ENCODE measurements around the gene H3-3A. TPM values are rescaled to one million over a fixed set of nuclear protein-coding genes. Genes with fewer than 3 reads are reported as not detected.

The H3-3A gene
- polyA plus RNA-seq, 4 donors = 697 to 1,257 (median 934) TPM

DNA sequence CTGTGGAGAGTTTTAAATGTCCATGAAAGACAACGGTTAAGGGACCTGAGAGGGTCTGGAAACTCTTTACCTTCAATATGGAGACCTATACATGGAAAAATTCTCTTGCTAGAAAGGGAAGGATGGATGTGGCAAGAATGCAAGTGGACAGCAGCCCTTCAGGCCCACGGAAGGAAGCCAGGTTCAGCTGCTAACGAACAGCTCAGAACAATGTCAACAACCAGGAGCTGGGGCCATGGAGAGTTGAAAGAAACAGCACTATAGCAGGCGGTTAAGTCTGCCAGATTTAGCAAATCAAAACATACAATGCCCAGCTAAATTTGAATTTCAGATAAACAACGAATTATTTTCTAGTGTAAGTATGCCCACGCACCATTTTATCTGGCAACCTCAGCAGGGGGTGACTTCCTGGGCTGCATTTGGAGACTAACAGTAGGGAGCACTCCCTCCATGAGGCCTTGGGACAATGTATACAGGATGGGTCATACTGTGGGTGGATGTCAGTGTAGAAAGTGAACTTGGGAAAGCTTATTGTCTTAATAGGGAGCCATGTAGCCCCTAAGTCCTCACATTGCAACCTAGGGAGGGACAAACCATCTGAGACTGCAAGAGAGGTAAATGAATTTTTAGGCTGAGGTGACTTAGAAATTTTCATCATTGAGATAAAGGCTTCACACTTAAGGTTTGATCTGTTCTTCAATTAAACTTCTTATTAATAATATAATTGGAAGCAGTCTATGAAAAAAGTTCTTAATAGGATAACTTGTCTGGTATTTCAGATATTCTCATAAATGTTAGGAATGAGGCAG, 7.8 kb upstream of the H3-3A start:
- no peak for FAIRE-seq
- Histone ChIP-seq H3K4me3 (ENCODE audit: low read depth in 1 of 3, low read length in 3 of 3) (no peak overlapping the region), H3K27ac (ENCODE audit: low read depth in 1 of 3, low read length in 2 of 3) (no peak overlapping the region), H3K27me3 (ENCODE audit: control insufficient read depth in 3 of 3, insufficient read depth in 3 of 3, low read length in 3 of 3) (no peaks in the 10 kb centered on the region), H3K36me3 (ENCODE audit: control insufficient read depth in 3 of 3, insufficient read depth in 2 of 3, low read depth in 1 of 3, low read length in 3 of 3) (peaks cover 0 to 3% (median 2%) of the 10 kb centered on the region in 3 donors), H3K4me1 (ENCODE audit: control insufficient read depth in 3 of 3, insufficient read depth in 2 of 3, low read depth in 1 of 3, low read length in 2 of 3) (no peaks in the 10 kb centered on the region), H3K9me3 (ENCODE audit: control insufficient read depth in 2 of 2, insufficient read depth in 1 of 2, low read depth in 1 of 2, low read length in 1 of 2) (no peaks in the 10 kb centered on the region)
- WGBS, 3 donors = 61 to 80% (median 80%) methylated on average over 6 of the region's 6 CpGs
- no peak for DNase-seq

DNA sequence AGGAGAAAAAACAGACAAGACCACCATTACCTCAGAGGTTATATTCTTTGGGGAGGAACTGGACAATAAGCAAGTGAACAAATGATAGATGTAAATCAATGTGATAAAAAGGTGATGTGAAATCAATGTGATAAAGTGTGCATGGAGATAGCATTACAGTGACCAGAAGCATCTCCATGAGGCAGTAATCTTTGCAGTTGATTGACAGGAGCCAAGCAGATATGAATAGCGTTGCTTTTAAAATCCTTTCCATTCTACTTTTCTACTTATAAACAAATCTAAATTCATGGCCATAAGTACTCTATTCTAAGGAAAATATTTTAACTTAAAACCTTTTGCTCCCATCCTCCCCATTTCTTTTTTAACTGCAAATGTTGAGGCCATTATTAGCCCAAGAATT, 2.8 kb upstream of the H3-3A start:
- DNase-seq (no peak), FAIRE-seq (no peak)
- WGBS, 3 donors = 96 to 100% (median 98%) methylated on average over 1 of the region's 1 CpG
- Histone ChIP-seq H3K27me3 (ENCODE audit: control insufficient read depth in 3 of 3, insufficient read depth in 3 of 3, low read length in 3 of 3) (no peaks in the 10 kb centered on the region), H3K4me3 (ENCODE audit: low read depth in 1 of 3, low read length in 3 of 3) (no peak overlapping the region), H3K4me1 (ENCODE audit: control insufficient read depth in 3 of 3, insufficient read depth in 2 of 3, low read depth in 1 of 3, low read length in 2 of 3) (peaks cover 0 to 6% (median 0%) of the 10 kb centered on the region in 3 donors), H3K9me3 (ENCODE audit: control insufficient read depth in 2 of 2, insufficient read depth in 1 of 2, low read depth in 1 of 2, low read length in 1 of 2) (no peaks in the 10 kb centered on the region), H3K27ac (ENCODE audit: low read depth in 1 of 3, low read length in 2 of 3) (no peak overlapping the region), H3K36me3 (ENCODE audit: control insufficient read depth in 3 of 3, insufficient read depth in 2 of 3, low read depth in 1 of 3, low read length in 3 of 3) (peaks cover 0 to 3% (median 2%) of the 10 kb centered on the region in 3 donors)

DNA sequence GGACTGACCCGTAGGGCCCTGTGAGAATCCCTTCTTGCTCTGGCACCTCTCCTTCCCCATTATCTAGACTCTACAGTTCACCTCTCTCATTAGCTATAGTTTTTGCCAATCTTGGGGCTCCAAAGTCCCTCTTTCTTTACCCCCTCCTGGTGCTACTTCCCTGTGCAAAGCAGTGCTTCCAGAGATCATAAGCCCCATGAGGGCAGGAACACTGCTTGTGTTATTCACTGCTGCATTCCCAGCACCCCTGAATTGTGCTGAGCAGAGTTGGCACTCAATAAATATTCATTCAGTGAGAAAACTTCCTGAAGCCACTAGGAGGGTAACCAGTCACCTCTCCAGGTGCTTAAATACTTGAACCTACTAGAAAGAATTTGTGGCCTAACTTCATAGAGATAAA, 2.1 kb upstream of the H3-3A start:
- Histone ChIP-seq H3K4me1 (ENCODE audit: control insufficient read depth in 3 of 3, insufficient read depth in 2 of 3, low read depth in 1 of 3, low read length in 2 of 3) (peaks cover 0 to 9% (median 2%) of the 10 kb centered on the region in 3 donors), H3K27me3 (ENCODE audit: control insufficient read depth in 3 of 3, insufficient read depth in 3 of 3, low read length in 3 of 3) (no peaks in the 10 kb centered on the region), H3K4me3 (ENCODE audit: low read depth in 1 of 3, low read length in 3 of 3) (no peak overlapping the region), H3K36me3 (ENCODE audit: control insufficient read depth in 3 of 3, insufficient read depth in 2 of 3, low read depth in 1 of 3, low read length in 3 of 3) (peaks cover 0 to 3% (median 2%) of the 10 kb centered on the region in 3 donors), H3K27ac (ENCODE audit: low read depth in 1 of 3, low read length in 2 of 3) (peak overlapping the region in 1 of 3 donors; percentile 96), H3K9me3 (ENCODE audit: control insufficient read depth in 2 of 2, insufficient read depth in 1 of 2, low read depth in 1 of 2, low read length in 1 of 2) (no peaks in the 10 kb centered on the region)
- WGBS, 3 donors = 95 to 100% (median 100%) methylated on average over 1 of the region's 1 CpG
- FAIRE-seq = no peak
- DNase-seq = no peak

DNA sequence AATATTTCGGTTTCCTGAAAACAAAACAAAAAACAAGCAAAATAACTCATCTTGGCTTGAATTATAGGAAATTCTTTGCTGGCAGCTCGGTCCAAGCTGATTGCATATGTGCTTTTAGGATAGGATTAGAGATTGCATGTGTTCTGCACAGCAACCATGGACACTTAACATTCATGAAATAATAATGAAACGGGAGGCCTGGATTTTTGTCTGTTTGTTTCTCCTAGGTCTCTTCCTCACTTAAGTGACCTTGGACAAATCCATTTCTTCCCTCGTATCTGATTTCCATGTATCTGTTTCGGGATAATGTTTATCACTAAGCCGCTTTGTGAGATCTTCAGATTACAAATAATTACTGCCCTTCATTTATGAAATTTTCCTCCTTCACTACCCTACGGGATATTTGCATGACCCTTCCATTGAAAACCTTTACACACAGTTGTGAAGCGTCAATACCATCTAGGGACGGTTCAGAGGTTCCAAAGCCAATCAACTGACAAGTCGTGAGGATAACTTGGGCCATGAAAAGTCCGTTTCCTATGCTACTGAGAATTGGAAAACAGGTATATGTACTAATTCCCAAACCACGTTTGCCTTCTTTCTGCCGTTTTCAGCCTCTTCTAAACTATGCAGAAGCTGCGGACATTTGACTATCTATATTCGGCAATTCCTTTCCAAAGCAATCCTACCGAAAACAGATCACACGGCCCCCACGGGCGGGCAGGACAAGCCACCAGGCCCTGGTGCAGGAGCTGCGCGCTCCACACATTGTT, 1.3 kb upstream of the H3-3A start:
- Histone ChIP-seq H3K36me3 (ENCODE audit: control insufficient read depth in 3 of 3, insufficient read depth in 2 of 3, low read depth in 1 of 3, low read length in 3 of 3) (peaks cover 4 to 5% (median 5%) of the 10 kb centered on the region in 3 donors), H3K9me3 (ENCODE audit: control insufficient read depth in 2 of 2, insufficient read depth in 1 of 2, low read depth in 1 of 2, low read length in 1 of 2) (no peaks in the 10 kb centered on the region), H3K27ac (ENCODE audit: low read depth in 1 of 3, low read length in 2 of 3) (peak overlapping the region; percentile 96 to 100 (median 98)), H3K27me3 (ENCODE audit: control insufficient read depth in 3 of 3, insufficient read depth in 3 of 3, low read length in 3 of 3) (no peaks in the 10 kb centered on the region), H3K4me3 (ENCODE audit: low read depth in 1 of 3, low read length in 3 of 3) (peak overlapping the region; percentile 64 to 95 (median 65)), H3K4me1 (ENCODE audit: control insufficient read depth in 3 of 3, insufficient read depth in 2 of 3, low read depth in 1 of 3, low read length in 2 of 3) (peaks cover 0 to 12% (median 5%) of the 10 kb centered on the region in 3 donors)
- FAIRE-seq = no peak
- DNase-seq = peak; percentile 11 to 37
- WGBS, 3 donors = 9 to 14% (median 14%) methylated on average over 21 of the region's 21 CpGs

DNA sequence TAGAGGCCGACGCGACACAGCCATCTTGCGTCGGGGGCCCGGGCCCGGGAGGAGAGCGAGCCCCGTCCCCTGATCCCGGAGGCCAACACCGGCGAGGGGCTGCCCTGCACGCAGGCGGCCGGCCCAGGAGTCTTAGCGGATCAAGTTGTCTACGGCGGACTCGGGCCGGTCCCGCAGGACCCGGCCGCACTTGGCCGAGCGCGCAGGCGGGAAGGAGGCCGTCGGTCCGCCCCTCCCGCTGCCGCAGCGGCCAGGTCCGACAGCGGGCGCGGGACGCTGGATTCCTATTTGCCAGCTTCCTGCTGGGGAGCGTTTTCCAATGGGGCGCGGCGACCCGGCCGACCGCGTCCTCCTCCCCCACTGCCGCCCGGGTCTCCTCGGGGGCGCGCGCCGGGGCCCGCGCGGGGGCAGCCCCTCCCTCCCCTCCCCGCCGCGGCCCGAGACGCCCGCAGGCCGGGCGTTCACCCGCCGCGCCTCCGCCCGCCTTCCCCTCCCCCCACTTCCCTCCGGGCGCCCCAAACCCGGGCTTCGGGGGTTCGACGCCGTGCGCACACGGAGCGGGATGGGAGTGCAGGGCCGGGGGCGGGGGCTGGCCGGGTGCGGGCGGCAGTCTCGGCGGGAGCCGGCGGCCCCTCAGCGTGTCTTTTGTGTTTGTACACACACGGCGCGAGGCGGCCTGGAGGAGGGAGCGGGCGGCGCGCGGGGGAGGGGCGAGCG, 517 bp upstream of the H3-3A start:
- peak overlapping the region; percentile 96 to 100 (median 98) for H3K27ac ChIP-seq (ENCODE audit: low read depth in 1 of 3, low read length in 2 of 3)
- H3K4me3 ChIP-seq (ENCODE audit: low read depth in 1 of 3, low read length in 3 of 3) = peak overlapping the region; percentile 64 to 95 (median 65)
- H3K9me3 ChIP-seq (ENCODE audit: control insufficient read depth in 2 of 2, insufficient read depth in 1 of 2, low read depth in 1 of 2, low read length in 1 of 2) = no peaks in the 10 kb centered on the region
- no peak for FAIRE-seq
- no peaks in the 10 kb centered on the region for H3K27me3 ChIP-seq (ENCODE audit: control insufficient read depth in 3 of 3, insufficient read depth in 3 of 3, low read length in 3 of 3)
- DNase-seq = peak; percentile 85 to 95
- H3K4me1 ChIP-seq (ENCODE audit: control insufficient read depth in 3 of 3, insufficient read depth in 2 of 3, low read depth in 1 of 3, low read length in 2 of 3) = peaks cover 0 to 15% (median 7%) of the 10 kb centered on the region in 3 donors
- 0 to 1% (median 0%) methylated on average over 47 to 100 of the region's 100 CpGs for WGBS, 3 donors
- H3K36me3 ChIP-seq (ENCODE audit: control insufficient read depth in 3 of 3, insufficient read depth in 2 of 3, low read depth in 1 of 3, low read length in 3 of 3) = peaks cover 4 to 9% (median 7%) of the 10 kb centered on the region in 3 donors

DNA sequence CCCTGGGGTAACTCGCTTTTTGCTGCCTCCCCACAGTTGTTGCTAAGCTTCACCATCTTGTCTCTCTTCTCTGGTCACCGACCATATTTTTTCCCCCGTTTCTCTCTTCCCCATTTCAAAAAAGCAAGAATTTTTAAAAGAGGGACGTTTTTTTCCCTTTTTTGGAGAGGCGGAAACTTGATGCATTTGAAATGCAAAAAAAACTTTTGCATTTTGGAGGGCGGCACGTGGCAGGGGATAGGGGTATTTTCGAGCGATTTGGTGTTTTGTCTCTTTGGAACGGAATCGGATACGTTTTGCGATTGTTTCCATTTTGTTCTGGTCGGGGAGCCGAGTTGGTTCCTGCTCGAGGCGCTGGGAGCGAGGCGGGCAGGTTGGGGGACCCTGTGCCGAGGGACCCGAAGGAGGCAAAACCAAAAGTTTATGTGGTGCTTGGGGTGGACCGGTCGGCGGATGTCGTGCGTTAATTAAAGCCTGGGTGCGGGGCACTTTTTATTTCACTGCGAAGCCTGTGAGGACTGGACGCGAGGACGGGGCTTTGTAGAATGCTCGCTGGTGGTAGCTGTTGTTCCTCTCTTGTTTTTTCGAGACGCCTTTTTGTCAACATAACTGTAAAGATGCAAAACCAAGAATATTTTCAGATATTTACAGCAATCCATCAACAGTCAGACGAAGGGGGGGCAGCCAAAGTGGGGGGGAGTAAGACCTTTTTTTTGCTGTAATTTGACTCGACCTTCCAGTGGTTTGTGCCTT, 884 bp downstream of the H3-3A start:
- H3K9me3 ChIP-seq (ENCODE audit: control insufficient read depth in 2 of 2, insufficient read depth in 1 of 2, low read depth in 1 of 2, low read length in 1 of 2) = no peaks in the 10 kb centered on the region
- no peaks in the 10 kb centered on the region for H3K27me3 ChIP-seq (ENCODE audit: control insufficient read depth in 3 of 3, insufficient read depth in 3 of 3, low read length in 3 of 3)
- WGBS, 3 donors = 0 to 1% (median 0%) methylated on average over 36 of the region's 36 CpGs
- DNase-seq = peak; percentile 61 to 73
- peak overlapping the region; percentile 97 to 100 (median 98) for H3K27ac ChIP-seq (ENCODE audit: low read depth in 1 of 3, low read length in 2 of 3)
- no peak for FAIRE-seq
- H3K36me3 ChIP-seq (ENCODE audit: control insufficient read depth in 3 of 3, insufficient read depth in 2 of 3, low read depth in 1 of 3, low read length in 3 of 3) = peaks cover 4 to 11% (median 10%) of the 10 kb centered on the region in 3 donors
- peak overlapping the region; percentile 87 to 100 (median 96) for H3K4me3 ChIP-seq (ENCODE audit: low read depth in 1 of 3, low read length in 3 of 3)
- peaks cover 0 to 15% (median 7%) of the 10 kb centered on the region in 3 donors for H3K4me1 ChIP-seq (ENCODE audit: control insufficient read depth in 3 of 3, insufficient read depth in 2 of 3, low read depth in 1 of 3, low read length in 2 of 3)

DNA sequence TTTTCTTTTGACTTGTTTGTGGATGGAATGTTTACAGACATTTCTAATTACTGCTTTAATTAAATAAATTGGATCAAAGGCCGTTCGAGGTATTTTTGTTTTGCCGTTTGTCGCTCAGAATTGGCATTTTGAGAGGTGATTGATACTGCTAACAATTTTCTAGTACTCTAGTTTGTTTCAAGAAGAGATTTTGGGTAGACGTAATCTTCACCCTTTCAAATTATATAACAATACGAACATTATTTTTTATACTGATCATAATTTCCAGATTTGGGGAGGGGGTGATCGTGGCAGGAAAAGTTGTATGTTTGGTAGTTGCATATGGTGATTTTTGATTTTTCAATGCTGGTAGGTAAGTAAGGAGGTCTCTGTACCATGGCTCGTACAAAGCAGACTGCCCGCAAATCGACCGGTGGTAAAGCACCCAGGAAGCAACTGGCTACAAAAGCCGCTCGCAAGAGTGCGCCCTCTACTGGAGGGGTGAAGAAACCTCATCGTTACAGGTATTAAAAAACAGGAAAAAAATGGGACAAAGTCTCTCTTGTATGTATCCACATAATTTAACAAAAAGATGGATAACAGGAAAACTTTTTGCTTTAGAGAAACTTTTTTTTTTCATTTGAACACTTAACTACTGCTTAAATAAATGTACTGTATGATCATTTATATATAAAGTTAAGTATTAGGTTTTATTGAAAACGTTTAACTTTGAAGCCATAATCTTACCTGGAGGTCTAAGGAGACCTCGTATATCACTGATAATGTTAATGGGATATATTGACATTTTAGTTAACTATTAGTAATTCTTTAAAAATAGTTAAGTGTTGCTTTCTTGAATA, 1.7 kb downstream of the H3-3A start:
- no peaks in the 10 kb centered on the region for H3K27me3 ChIP-seq (ENCODE audit: control insufficient read depth in 3 of 3, insufficient read depth in 3 of 3, low read length in 3 of 3)
- H3K27ac ChIP-seq (ENCODE audit: low read depth in 1 of 3, low read length in 2 of 3) = peak overlapping the region; percentile 97 to 100 (median 98)
- peaks cover 0 to 15% (median 7%) of the 10 kb centered on the region in 3 donors for H3K4me1 ChIP-seq (ENCODE audit: control insufficient read depth in 3 of 3, insufficient read depth in 2 of 3, low read depth in 1 of 3, low read length in 2 of 3)
- FAIRE-seq (no peak), DNase-seq (peak; percentile 51 to 58)
- peak overlapping the region; percentile 87 to 100 (median 96) for H3K4me3 ChIP-seq (ENCODE audit: low read depth in 1 of 3, low read length in 3 of 3)
- H3K36me3 ChIP-seq (ENCODE audit: control insufficient read depth in 3 of 3, insufficient read depth in 2 of 3, low read depth in 1 of 3, low read length in 3 of 3) = peaks cover 6 to 16% (median 10%) of the 10 kb centered on the region in 3 donors
- H3K9me3 ChIP-seq (ENCODE audit: control insufficient read depth in 2 of 2, insufficient read depth in 1 of 2, low read depth in 1 of 2, low read length in 1 of 2) = no peaks in the 10 kb centered on the region
- WGBS, 3 donors = 0 to 1% (median 1%) methylated on average over 17 of the region's 17 CpGs
